ENCODE data around the gene TSGA10IP.

GRCh38 chr11:65979261-65979759, 34.0 kb downstream of the TSGA10IP start:
- TF ChIP-seq POLR2A (IDR thresholded peaks at IDR 0.05; ENCODE audit: low read length) (no peak), GATA1 (IDR thresholded peaks at IDR 0.05; ENCODE audit: low read depth, low read length) (no peak)
